HepG2 (cell line): ENCODE results near the gene HBEGF. TPM values are rescaled to one million over a fixed set of nuclear protein-coding genes. Genes with fewer than 3 reads are reported as not detected.

Experiments
- ATAC-seq: fragments of 200-7000 bp; cut with Tn5 transposase; 3 replicates; pipeline ENCODE4 v1.9.1; 2020; ENCODE audit warnings: mild to moderate bottlenecking, moderate library complexity
- BruUV-seq: library from RNA; stranded (reverse); fragments of 400-500 nt; replicated peaks from 2 replicates; lab custom pipeline; 2021; lab: Mats Ljungman, UMichigan
- CTCF ChIA-PET: fragments of 300-600 bp; formaldehyde crosslinking; extraction: SDS; loops from one replicate; lab custom pipeline; 2021; ENCODE audit warnings: low total read pairs, inconsistent platforms, low intra/inter-chr PET ratio; lab: Yijun Ruan, JAX
- POLR2A ChIA-PET: fragments of 350-600 bp; sonication (Branson Sonifier 250); formaldehyde crosslinking; loops from one replicate; lab custom pipeline; 2020; ENCODE audit warnings: antibody characterized with exemption, inconsistent platforms; lab: Yijun Ruan, JAX
- DNase-seq: peaks from one replicate; pipeline ENCODE4 v3.0.0-alpha.2; 2015; ENCODE audit warnings: low spot score
- FAIRE-seq: peaks from 3 replicates; lab custom pipeline; 2011; peaks lifted over from hg19 to GRCh38; lab: Jason Lieb, UNC
- H2AFZ ChIP-seq: one replicate; pipeline ENCODE4 v1.6.1; 2011; ENCODE audit warnings: low read length, inconsistent platforms
- H3K27ac ChIP-seq: fragments of 300-600 bp; 3 replicates; pipeline ENCODE4 v1.8.0; 2011; ENCODE audit warnings: mixed run types, mild to moderate bottlenecking, mixed read lengths, low read length, inconsistent platforms; ENCODE audit not compliant: insufficient read depth; ENCODE audit errors: extremely low read length
- H3K27me3 ChIP-seq, 2 experiments: fragments of 200-600 bp in 1 of 2; 2 replicates in 1 of 2; 3 replicates in 1 of 2; pipeline versions ENCODE4 v1.6.0 to v1.8.0; 2011; ENCODE audit warnings: low read length in 2 of 2, mild to moderate bottlenecking in 2 of 2, moderate library complexity in 2 of 2, inconsistent platforms in 1 of 2; ENCODE audit not compliant: insufficient read depth in 2 of 2, control insufficient read depth in 1 of 2
- H3K36me3 ChIP-seq, 2 experiments: fragments of 200-600 bp in 1 of 2; replicated peaks in 1 of 2; 2 replicates in 1 of 2; 3 replicates in 1 of 2; pipeline versions ENCODE4 v1.5.1 to v1.8.0; 2011; ENCODE audit warnings: low read length in 2 of 2, inconsistent platforms in 1 of 2; ENCODE audit not compliant: insufficient read depth in 2 of 2, control insufficient read depth in 1 of 2
- H3K4me1 ChIP-seq: 2 replicates; pipeline ENCODE4 v1.5.1; 2012; ENCODE audit warnings: low read length, inconsistent platforms; ENCODE audit not compliant: insufficient read depth
- H3K4me2 ChIP-seq: 2 replicates; pipeline ENCODE4 v1.6.0; 2011; ENCODE audit warnings: low read depth, low read length, inconsistent platforms
- H3K4me3 ChIP-seq, 3 experiments: fragments of 200-600 bp in 1 of 3; sonication (generic), shearing (Covaris generic) in 1 of 3; replicated peaks in 1 of 3; 2 replicates each; pipeline ENCODE4 v1.5.1; 2011 to 2016; ENCODE audit warnings: low read length in 3 of 3, inconsistent platforms in 2 of 3, low read depth in 2 of 3, mild to moderate bottlenecking in 2 of 3, control low read depth in 1 of 3, mixed read lengths in 1 of 3; ENCODE audit not compliant: insufficient read depth in 1 of 3
- H3K79me2 ChIP-seq: one replicate; pipeline ENCODE4 v1.6.1; 2011; ENCODE audit warnings: low read length, inconsistent platforms; ENCODE audit not compliant: insufficient read depth
- H3K9ac ChIP-seq: 2 replicates; pipeline ENCODE4 v1.6.0; 2011; ENCODE audit warnings: mild to moderate bottlenecking, low read depth, low read length, inconsistent platforms; ENCODE audit not compliant: insufficient read depth
- H3K9me3 ChIP-seq: 2 replicates; pipeline ENCODE4 v1.5.1; 2012; ENCODE audit warnings: mild to moderate bottlenecking, low read length
- H4K20me1 ChIP-seq: 2 replicates; pipeline ENCODE4 v1.6.0; 2011; ENCODE audit warnings: inconsistent platforms, mild to moderate bottlenecking, low read length, moderate library complexity; ENCODE audit not compliant: insufficient read depth
- ATAD3A ChIP-seq: sonication (generic); formaldehyde crosslinking; IDR thresholded peaks from 2 replicates; pipeline ENCODE4 v1.4.0; 2020; ENCODE audit warnings: missing genetic modification reagents
- BCL6 ChIP-seq: IDR thresholded peaks from 2 replicates; pipeline ENCODE4 v1.6.1; 2016; ENCODE audit warnings: missing genetic modification reagents, missing compliant biosample characterization
- EEA1 ChIP-seq: sonication (generic); formaldehyde crosslinking; IDR thresholded peaks from 2 replicates; pipeline ENCODE4 v1.5.1; 2020; ENCODE audit warnings: mild to moderate bottlenecking, missing genetic modification reagents, borderline replicate concordance
- ETV5 ChIP-seq: IDR thresholded peaks from 2 replicates; pipeline ENCODE4 v1.6.1; 2018; ENCODE audit warnings: missing biosample characterization, missing genetic modification reagents, inconsistent platforms, borderline replicate concordance
- FOSL2 ChIP-seq: sonication (generic); formaldehyde crosslinking; IDR thresholded peaks from 2 replicates; pipeline ENCODE4 v1.4.0; 2020; ENCODE audit warnings: missing genetic modification reagents
- FOXA1 ChIP-seq, 2 experiments: fragments of 450-650 bp in 1 of 2; sonication (generic) in 1 of 2; formaldehyde crosslinking in 1 of 2; IDR thresholded peaks; 2 replicates each; pipeline versions ENCODE4 v1.4.0 to v1.6.1; 2016 to 2020; ENCODE audit warnings: missing genetic modification reagents in 1 of 2
- FOXA3 ChIP-seq: IDR thresholded peaks from 2 replicates; pipeline ENCODE4 v1.6.1; 2016; ENCODE audit warnings: missing genetic modification reagents, missing compliant biosample characterization
- GFI1 ChIP-seq: sonication (generic); formaldehyde crosslinking; IDR thresholded peaks from 2 replicates; pipeline ENCODE4 v1.5.0; 2020; ENCODE audit warnings: missing genetic modification reagents, mild to moderate bottlenecking, borderline replicate concordance
- MYNN ChIP-seq: sonication (generic); formaldehyde crosslinking; IDR thresholded peaks from 2 replicates; pipeline ENCODE4 v1.4.0; 2020; ENCODE audit warnings: mild to moderate bottlenecking, low read depth, missing genetic modification reagents
- PITX1 ChIP-seq: sonication (generic); formaldehyde crosslinking; IDR thresholded peaks from 2 replicates; pipeline ENCODE4 v1.5.1; 2020; ENCODE audit warnings: mild to moderate bottlenecking, missing genetic modification reagents
- POLR2AphosphoS2 ChIP-seq: IDR thresholded peaks from 2 replicates; pipeline ENCODE4 v1.6.1; 2011; ENCODE audit warnings: low read depth, low read length, improper control_type of control experiment
- SAP130 ChIP-seq: IDR thresholded peaks from 2 replicates; pipeline ENCODE4 v1.6.1; 2016; ENCODE audit warnings: low read depth
- TBP ChIP-seq: sonication (generic); formaldehyde crosslinking; IDR thresholded peaks from 2 replicates; pipeline ENCODE4 v1.5.0; 2020; ENCODE audit warnings: missing genetic modification reagents
- TSC22D2 ChIP-seq: sonication (generic); formaldehyde crosslinking; IDR thresholded peaks from 2 replicates; pipeline ENCODE4 v1.5.1; 2020; ENCODE audit warnings: missing genetic modification reagents, mild to moderate bottlenecking, borderline replicate concordance
- ZNF326 ChIP-seq: sonication (generic); formaldehyde crosslinking; IDR thresholded peaks from 2 replicates; pipeline ENCODE4 v1.4.0; 2020; ENCODE audit warnings: missing genetic modification reagents, borderline replicate concordance
- ZNF678 ChIP-seq: sonication (generic); formaldehyde crosslinking; IDR thresholded peaks from 2 replicates; pipeline ENCODE4 v1.4.0; 2020; ENCODE audit warnings: mild to moderate bottlenecking, missing genetic modification reagents
- ZNF713 ChIP-seq: sonication (generic); formaldehyde crosslinking; IDR thresholded peaks from 2 replicates; pipeline ENCODE4 v1.4.0; 2020; ENCODE audit warnings: mild to moderate bottlenecking, missing genetic modification reagents
- WGBS: methylation state at CpG from one replicate; pipeline ENCODE4 v1.1.6; 2017; ENCODE audit warnings: low lambda C conversion rate; 5-methylcytosine and 5-hydroxymethylcytosine counted together
- in situ Hi-C: cut with HindIII; loops from 2 replicates; pipeline ENCODE4 v1.10.0; 2017; ENCODE audit warnings: low pct_unique_long_range_greater_than_20kb; ENCODE audit not compliant: extremely low pct_ligation_motif_present
- intact Hi-C: fragments of 100-400 bp; cut with micrococcal nuclease; formaldehyde crosslinking; loops from one replicate; pipeline ENCODE4 v1.10.0; 2022; ENCODE audit not compliant: unreplicated experiment
- polyA plus RNA-seq, 8 experiments: library from polyadenylated mRNA; depleted of rRNA in 3 of 8; stranded (reverse) in 7 of 8; unstranded in 1 of 8; fragments of >200 nt; fragmentation: Illumina TruSeq in 4 of 8; extraction: Trizol in 4 of 8; gene quantifications; 2 replicates each; pipeline versions ENCODE4 v1.2.1 to v1.2.3, GENCODE V29; 2011 to 2016; ENCODE audit warnings: low read depth in 4 of 8, missing spikeins in 1 of 8, mixed read lengths in 1 of 8; ENCODE audit not compliant: insufficient read depth in 1 of 8
- total RNA-seq, 5 experiments: library from RNA; depleted of rRNA; stranded (reverse); fragments of >200 nt; fragmentation: Illumina TruSeq; extraction: Trizol; gene quantifications; 2 replicates each; pipeline ENCODE4 v1.2.3, GENCODE V29; 2016; ENCODE audit warnings: low read depth in 1 of 5
- TF ChIP-seq, protein P1 (sequence below): sonication (generic); formaldehyde crosslinking; IDR thresholded peaks from 2 replicates; pipeline ENCODE4 v1.8.1; 2023; ENCODE audit warnings: missing genetic modification reagents, inconsistent platforms, borderline replicate concordance
- TF ChIP-seq, protein P2 (sequence below): sonication (generic); formaldehyde crosslinking; IDR thresholded peaks from 2 replicates; pipeline ENCODE4 v1.5.0; 2020; ENCODE audit warnings: mild to moderate bottlenecking, missing genetic modification reagents, borderline replicate concordance

HBEGF gene
- total and polyA plus RNA-seq, 2 of the 13 experiments (the other 11 are each of a cell fraction or from before 2014, with no cell fraction given): 1.7 to 5.0 TPM

DNA sequence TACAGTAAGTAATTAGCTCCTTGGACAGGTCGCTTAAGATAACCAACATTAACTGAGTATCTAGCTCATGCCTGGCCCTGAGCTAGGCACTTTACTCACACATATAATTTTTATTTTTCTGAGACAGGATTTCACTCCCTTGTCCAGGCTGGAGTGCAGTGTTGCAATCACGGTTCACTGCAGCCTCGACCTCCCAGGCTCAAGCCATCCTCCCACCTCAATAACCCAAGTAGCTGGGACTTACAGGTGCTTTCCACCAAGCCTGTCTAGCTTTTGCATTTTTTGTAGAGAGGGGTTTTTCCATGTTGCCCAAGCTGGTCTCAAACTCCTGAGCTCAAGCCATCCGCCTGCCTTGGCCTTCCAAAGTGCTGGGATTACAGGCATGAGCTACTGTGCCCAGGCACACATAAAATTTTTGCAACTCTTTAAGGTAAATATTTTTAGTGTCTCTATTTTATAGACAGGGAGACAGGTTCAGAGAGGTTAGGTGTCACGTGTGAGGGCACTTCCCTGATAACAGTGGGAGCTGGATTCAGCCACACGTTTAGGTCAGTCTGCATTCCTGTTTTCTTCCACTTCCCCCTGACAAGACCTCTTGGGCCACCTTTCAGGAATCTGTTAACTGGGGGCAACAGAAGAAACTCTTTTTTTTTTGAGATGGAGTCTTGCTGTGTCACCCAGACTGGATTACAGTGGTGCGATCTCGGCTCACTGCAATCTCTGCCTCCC, 18.2 kb downstream of the HBEGF start (continued):
- TF ChIP-seq, protein P1, sequence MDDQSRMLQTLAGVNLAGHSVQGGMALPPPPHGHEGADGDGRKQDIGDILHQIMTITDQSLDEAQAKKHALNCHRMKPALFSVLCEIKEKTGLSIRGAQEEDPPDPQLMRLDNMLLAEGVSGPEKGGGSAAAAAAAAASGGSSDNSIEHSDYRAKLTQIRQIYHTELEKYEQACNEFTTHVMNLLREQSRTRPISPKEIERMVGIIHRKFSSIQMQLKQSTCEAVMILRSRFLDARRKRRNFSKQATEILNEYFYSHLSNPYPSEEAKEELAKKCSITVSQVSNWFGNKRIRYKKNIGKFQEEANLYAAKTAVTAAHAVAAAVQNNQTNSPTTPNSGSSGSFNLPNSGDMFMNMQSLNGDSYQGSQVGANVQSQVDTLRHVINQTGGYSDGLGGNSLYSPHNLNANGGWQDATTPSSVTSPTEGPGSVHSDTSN (CRISPR knock-in tag): no peak
- TF ChIP-seq EEA1 (CRISPR knock-in tag): no peak
- no peak for TF ChIP-seq ATAD3A (CRISPR knock-in tag)
- no peak for TF ChIP-seq ZNF678 (CRISPR knock-in tag)
- no peak for TF ChIP-seq TBP (CRISPR knock-in tag)
- TF ChIP-seq ZNF713: no peak
- no peak for TF ChIP-seq ZNF326 (CRISPR knock-in tag)
- TF ChIP-seq GFI1: peak; percentile 40; the same call in 1 of the 2 replicates
- no peak for TF ChIP-seq POLR2AphosphoS2
- TF ChIP-seq, all 625 proteins: peak for 10

DNA sequence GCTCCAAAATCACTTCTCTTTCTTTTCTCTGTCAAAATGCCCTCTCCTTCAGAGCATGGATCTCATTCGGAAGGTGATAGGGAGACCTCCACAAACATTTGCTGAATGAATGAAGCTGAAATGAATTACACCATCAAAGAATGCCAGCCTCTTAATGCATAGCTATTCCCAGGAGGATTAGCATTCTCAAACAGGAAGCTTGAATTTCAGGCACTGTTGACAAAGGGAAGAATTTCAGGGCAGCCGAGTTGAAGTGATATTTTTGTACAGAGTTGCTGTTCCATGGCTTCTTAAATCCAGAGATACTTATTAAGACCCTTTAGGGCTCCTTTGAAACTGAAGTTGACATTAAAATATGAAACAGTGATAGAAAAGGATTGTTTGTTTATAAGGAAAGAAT, 18.8 kb downstream of the HBEGF start:
- in situ Hi-C loops (no loop called here), intact Hi-C loops (no loop called here)
- Histone ChIP-seq H3K27me3 (no peaks in the 10 kb centered on the region), H3K9ac (no peak overlapping the region), H4K20me1 (no peaks in the 10 kb centered on the region), H3K9me3 (no peaks in the 10 kb centered on the region), H3K79me2 (no peaks in the 10 kb centered on the region), H2AFZ (no peak overlapping the region), H3K27ac (no peak overlapping the region), H3K4me3 (no peak overlapping the region; a peak in 1 of 6 replicates), H3K4me1 (peaks cover 76% of the 10 kb centered on the region), H3K36me3 (no peaks in the 10 kb centered on the region), H3K4me2 (peak overlapping the region; percentile 58)
- FAIRE-seq: peak; percentile 63
- POLR2A ChIA-PET: interaction anchor here (0.6 to 3.3 kb wide), 4 partner anchors 18 to 1716 kb away, joined by 3 to 19 read pairs (median 5); partner anchors contain the start of genes HBEGF and PFDN1
- 3% methylated on average over 2 of the region's 2 CpGs for WGBS
- no TSS peak for BruUV-seq
- DNase-seq: peak; percentile 79
- CTCF ChIA-PET: no interaction called here
- ATAC-seq: peak; percentile 18
- TF ChIP-seq, protein P2, sequence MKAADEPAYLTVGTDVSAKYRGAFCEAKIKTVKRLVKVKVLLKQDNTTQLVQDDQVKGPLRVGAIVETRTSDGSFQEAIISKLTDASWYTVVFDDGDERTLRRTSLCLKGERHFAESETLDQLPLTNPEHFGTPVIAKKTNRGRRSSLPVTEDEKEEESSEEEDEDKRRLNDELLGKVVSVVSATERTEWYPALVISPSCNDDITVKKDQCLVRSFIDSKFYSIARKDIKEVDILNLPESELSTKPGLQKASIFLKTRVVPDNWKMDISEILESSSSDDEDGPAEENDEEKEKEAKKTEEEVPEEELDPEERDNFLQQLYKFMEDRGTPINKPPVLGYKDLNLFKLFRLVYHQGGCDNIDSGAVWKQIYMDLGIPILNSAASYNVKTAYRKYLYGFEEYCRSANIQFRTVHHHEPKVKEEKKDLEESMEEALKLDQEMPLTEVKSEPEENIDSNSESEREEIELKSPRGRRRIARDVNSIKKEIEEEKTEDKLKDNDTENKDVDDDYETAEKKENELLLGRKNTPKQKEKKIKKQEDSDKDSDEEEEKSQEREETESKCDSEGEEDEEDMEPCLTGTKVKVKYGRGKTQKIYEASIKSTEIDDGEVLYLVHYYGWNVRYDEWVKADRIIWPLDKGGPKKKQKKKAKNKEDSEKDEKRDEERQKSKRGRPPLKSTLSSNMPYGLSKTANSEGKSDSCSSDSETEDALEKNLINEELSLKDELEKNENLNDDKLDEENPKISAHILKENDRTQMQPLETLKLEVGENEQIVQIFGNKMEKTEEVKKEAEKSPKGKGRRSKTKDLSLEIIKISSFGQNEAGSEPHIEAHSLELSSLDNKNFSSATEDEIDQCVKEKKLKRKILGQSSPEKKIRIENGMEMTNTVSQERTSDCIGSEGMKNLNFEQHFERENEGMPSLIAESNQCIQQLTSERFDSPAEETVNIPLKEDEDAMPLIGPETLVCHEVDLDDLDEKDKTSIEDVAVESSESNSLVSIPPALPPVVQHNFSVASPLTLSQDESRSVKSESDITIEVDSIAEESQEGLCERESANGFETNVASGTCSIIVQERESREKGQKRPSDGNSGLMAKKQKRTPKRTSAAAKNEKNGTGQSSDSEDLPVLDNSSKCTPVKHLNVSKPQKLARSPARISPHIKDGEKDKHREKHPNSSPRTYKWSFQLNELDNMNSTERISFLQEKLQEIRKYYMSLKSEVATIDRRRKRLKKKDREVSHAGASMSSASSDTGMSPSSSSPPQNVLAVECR (CRISPR knock-in tag): no peak
- TF ChIP-seq FOXA1 (IDR thresholded peaks at IDR 0.05): no peak
- TF ChIP-seq FOXA1 (CRISPR knock-in tag; IDR thresholded peaks at IDR 0.05): peak; percentile 71
- peak; percentile 58 for TF ChIP-seq PITX1 (CRISPR knock-in tag)
- TF ChIP-seq SAP130 (CRISPR knock-in tag): 0 out of 2 replicates have a peak, but pooled peaks have one; percentile 12
- TF ChIP-seq TSC22D2 (CRISPR knock-in tag): no peak
- peak; percentile 59; the same call in 1 of the 2 replicates for TF ChIP-seq ETV5 (CRISPR knock-in tag)
- no peak for TF ChIP-seq MYNN (CRISPR knock-in tag)
- TF ChIP-seq BCL6: 0 out of 2 replicates have a peak, but pooled peaks have one; percentile 11
- peak; percentile 61 for TF ChIP-seq FOXA3 (CRISPR knock-in tag)
- TF ChIP-seq FOSL2 (CRISPR knock-in tag): no peak
